HG02970 (cell line): ENCODE results near the gene POU5F1.
"Not testable (repeated sequence)": the region's sequence is repeated elsewhere in the genome, so short reads cannot be mapped to it uniquely, and the experiment has no call there.

Experiments
- ATAC-seq: cut with Tn5 transposase; IDR thresholded peaks from one replicate; pipeline ENCODE4 v1.9.1; 2021; ENCODE audit warnings: mild to moderate bottlenecking, moderate library complexity, moderate number of reproducible peaks; ENCODE audit not compliant: unreplicated experiment, low FRiP score

The POU5F1 gene

GRCh38 chr6:31170600-31170881, at the start of gene POU5F1:
Gene POU5F1, minus strand, starts transcription at chr6:31170682. Its CDS starts 62 bp downstream, at chr6:31170620.
- ATAC-seq = no peak

DNA sequence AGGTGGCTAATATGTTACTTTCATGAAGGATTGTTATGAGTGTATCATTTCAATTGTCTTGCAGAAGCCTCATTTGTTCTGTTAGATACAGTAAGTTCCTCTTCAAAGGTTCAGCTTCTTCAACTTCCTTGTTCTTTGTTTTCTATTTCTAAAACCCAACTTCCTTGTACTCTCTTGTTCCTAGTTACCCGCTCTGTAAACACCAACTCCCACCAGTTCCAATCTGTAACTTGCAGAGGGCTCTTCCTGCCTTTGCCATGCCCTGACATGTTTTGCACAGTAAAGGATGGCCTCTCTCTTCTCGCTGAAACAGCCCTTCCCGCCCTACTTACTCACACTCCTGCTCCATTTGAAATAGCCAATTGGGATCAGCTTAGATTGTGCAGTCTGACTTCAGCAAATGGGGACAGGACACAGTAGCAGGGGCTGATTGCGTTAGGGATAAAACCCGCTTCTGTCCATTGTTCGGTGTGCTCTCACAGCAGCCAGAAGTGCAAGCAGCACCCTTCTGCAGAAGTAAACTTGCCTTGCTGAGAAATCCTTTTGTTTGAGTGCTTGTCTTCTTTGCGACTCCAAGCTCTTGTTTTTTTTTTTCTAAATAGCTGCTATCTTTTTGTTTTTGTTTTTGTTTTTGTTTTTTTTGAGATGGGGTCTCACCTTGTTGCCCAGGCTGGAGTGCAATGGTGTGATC, 45.9 kb upstream of the POU5F1 start:
- no peak for ATAC-seq

DNA sequence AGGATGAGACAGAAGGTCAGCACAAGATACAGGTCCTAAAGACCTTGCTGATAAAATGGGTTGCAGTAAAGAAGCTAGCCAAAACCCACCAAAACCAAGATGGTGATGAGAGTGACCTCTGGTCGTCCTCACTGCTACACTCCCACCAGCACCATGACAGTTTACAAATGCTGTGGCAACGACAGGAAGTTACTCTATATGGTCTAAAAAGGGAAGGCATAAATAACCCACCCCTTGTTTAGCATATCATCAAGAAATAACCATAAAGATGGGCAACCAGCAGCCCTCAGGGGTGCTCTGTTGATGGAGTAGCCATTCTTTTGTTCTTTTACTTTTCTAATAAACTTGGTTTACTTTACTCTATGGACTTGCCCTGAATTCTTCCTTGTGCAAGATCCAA, 44.7 kb upstream of the POU5F1 start:
- ATAC-seq = not testable (repeated sequence)

DNA sequence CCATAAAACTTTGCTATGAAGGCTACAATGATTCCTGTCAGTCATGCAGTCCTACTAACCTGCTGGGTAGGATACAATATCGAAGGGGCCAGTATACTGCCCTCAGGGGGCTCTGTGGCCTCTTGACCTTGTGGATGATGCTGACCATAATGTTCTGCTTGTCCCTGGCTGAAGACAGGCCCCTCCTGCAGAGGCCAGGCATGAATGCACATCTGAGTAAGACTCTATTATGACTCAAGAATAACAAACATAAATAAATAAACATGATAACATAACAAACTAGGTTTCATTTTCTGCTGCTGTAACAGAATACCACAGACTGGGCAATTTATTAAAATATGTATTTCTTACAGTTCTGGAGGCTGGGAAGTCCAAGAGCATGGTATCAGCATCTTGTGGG, 44.0 kb upstream of the POU5F1 start:
- ATAC-seq = no peak

GRCh38 chr6:31210741-31211532, 40.5 kb upstream of the POU5F1 start:
- ATAC-seq = no peak

DNA sequence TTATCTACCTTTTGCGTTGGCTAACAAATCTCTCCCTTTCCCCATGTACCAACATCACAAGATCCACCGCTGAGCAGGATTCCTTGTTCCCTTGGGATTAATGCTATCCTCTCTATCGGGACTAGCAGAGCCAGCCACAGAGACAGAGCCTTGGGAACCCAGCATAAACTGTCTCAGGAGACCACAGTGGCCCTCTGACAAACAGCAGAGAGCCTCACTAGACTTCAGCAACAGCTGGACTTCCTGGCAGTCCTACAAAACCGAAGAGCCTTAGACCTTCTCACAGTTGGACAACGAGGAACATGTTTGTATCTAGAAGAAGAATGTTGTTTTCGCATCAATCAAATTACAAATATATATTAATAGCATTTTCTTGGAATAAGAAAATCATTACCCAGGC, 39.6 kb upstream of the POU5F1 start:
- no peak for ATAC-seq

DNA sequence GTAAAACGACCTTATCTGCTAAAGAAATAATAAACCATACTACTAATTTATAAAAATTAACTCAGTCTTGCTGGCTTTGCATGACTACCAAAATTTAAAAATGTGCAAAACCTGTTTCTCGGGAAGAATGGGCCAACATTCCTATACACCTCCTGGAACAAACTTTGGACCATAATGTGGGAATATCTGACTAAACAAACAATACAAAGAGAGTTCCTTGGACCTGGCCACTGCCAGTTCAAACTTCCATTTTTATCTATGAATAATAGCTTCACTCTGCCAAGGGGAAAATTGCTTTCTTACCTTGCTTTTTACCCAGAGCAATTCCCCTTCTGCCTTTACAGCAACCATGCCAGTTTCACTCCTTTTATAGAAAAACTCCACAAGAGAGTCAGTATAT, 38.7 kb upstream of the POU5F1 start:
- ATAC-seq = no peak

DNA sequence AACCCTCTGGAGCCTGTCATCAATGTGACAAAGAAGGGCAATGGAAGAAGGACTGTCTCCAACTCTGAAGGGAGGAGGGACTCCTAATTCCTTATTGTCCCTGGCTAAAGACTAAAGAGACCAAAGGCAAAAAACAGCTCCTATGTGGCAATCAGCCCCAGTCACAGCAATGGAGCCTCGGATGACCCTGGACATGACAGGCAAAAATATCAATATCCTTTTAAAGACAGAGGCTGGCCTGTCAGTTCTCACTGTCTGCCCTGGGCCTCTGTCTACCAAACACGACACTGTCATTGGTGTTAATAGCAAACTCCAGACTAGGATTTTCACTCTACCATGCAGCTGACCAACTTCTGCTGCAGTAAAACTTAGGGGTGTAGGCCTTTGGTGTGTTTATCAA, 38.0 kb upstream of the POU5F1 start:
- ATAC-seq = no peak

DNA sequence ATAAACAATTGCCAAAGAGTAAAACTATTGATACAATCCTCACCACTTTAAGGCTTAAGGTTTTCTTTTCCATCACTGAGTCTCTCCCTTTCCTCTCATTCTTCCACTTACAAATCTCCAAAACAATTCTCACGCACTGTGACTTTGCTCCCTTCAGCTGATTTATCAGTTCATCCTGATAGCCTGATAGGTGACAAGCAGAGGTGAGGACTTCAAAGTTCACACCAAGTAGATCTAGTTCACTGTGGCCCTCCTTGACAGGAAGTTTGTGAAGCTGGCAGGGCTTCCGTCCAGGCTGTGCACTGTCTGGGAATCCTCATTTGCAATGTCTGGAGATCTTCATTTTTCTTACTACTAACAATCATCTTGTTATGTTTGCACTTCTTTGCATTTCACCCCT, 35.2 kb upstream of the POU5F1 start:
- ATAC-seq = no peak

- no peak for ATAC-seq
These were observed 34.3 kb upstream of the POU5F1 start for GRCh38 chr6:31204751-31205145.

DNA sequence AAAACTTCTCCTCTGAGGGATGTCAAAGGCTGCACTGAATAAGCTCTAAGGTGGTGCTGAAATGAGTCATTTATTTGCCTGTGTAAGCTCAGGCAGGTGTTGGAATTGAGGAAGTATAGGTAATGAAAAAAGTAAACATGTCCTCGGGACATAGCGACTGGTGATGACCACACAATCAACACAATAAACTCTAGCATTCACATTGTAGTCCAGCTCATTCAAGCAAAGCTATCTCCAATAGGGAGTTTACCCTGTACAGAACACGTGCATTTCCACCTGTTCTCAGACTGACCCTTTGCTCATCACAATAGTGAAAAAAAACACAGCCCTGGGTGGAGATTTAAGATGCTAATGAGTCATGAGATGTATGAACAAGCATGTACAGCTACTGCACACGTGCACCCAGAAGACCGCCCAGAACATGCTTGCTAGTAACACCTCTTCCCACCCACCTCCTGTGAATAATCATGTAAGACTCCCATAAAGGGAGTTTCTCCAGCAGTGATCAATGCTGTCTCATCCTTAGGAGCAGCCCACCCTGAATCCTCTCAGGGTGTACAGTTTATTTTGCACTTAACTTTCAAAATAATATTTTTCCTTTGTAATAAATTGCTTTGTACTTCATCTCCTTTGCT, 33.0 kb upstream of the POU5F1 start:
- ATAC-seq = peak; percentile 62

DNA sequence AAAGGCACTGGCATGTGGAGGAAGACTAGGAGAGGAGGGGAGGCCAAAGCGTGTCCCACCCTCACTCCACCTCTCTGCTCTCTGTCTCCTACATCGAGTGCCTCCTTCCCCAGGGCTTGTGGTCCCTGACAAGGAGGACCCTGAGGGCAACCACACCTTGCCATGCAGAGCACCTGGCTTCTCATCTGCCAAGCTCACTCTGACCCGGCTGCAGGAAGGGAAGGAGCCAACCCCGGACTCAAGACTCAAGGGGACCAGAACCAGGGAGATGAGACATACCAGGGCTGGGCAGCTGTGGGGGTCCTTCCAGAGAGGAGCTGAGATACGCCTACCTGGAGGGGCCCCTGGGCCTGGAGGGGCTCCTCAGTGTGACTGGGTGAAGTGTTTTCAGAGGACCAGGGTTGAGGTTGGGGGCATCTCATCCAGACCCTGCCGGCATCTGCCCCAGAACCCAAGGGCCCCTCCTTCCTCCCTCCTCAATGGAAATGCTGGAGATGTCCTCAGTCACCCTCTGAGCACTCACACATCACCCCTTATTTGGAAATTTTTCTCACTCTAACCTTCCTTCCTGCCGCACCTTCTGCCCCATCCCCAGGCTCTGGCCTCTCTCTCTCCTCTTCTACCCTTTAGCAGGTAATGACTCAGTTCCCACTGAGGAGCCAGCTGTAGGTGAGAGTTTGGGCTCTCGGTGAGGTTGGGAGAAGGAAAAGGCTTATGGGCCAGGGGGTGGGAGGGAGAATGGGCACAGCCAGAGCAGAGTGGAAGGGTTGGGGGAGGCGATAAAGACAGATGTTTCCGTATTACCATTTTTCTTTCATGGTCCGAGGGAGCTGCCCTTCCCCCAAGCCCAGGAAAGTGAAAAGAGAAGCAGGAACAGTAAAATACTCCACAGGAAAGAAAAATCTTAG, 32.0 kb upstream of the POU5F1 start:
- ATAC-seq = no peak

DNA sequence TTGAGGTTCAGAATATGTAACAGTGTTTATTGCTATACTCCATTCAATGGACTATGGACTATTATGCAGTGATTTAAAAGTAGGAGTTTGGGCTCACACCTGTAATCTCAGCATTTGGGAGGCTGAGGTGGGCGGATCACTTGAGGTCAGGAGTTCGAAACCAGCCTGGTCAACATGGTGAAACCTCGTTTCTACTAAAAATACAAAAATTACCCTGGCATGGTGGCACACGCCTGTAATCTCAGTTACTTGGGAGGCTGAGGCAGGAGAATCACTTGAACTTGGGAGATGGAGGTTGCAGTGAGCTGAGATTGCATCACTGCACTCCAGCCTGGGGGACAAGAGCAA, 28.6 kb upstream of the POU5F1 start:
- not testable (repeated sequence) for ATAC-seq

DNA sequence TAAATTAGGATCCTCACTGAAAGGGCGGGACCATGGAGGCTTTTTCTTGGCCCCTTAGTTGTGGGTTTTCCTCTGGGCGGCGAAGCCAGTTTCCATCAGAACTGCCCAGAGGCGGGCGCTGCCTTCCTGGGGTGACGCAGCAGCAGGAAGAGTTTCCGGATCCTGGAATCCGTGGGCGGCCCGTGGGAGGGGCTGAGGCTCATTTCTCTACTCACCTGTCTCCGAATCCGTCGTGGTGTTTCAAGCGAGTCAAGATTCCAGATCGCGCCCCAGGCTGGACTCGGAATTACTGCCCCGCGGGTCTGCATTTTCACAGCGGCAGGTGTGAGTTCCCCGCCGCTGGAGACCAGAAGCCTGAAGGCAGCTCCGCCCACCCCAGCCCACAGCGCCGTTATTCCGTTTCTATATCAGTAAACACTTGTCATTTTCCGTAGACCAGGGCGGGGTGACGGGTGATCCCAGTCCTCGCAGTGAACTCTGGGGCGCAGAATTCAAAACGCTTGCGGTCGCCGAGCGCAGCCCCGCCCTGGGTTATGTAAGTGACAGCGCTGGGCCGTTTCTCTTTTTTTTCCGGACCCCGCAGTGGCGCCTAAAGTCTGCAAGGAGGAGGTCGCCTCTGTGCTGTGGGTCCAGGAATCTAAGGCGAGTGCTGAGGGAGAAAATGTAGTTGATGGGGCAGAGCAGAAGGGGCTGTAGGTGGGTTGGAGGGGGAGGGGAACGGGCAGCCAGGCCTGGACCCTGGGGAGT, 27.2 kb upstream of the POU5F1 start:
- peak; percentile 64 for ATAC-seq

- not testable (repeated sequence) for ATAC-seq
These were observed 26.0 kb upstream of the POU5F1 start for GRCh38 chr6:31196251-31197022.

DNA sequence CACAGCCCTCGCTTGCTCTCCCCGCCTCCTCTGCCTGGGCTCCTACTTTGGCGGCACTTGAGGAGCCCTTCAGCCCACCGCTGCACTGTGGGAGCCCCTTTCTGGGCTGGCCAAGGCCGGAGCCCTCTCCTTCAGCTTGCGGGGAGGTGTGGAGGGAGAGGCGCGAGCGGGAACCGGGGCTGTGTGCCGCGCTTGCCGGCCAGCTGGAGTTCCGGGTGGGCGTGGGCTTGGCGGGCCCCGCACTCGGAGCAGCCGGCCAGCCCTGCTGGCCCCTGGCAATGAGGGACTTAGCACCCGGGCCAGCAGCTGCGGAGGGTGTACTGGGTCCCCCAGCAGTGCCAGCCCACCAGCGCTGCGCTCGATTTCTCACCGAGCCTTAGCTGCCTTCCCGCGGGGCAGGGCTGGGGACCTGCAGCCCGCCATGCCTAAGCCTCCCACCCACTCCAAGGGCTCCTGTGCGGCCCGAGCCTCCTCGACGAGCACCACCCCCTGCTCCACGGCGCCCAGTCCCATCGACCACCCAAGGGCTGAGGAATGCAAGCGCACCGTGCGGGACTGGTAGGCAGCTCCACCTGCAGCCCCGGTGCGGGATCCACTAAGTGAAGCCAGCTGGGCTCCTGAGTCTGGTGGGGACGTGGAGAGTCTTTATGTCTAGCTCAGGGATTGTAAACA, 25.0 kb upstream of the POU5F1 start:
- ATAC-seq = not testable (repeated sequence)

GRCh38 chr6:31194061-31194834, 23.8 kb upstream of the POU5F1 start:
- no peak for ATAC-seq

DNA sequence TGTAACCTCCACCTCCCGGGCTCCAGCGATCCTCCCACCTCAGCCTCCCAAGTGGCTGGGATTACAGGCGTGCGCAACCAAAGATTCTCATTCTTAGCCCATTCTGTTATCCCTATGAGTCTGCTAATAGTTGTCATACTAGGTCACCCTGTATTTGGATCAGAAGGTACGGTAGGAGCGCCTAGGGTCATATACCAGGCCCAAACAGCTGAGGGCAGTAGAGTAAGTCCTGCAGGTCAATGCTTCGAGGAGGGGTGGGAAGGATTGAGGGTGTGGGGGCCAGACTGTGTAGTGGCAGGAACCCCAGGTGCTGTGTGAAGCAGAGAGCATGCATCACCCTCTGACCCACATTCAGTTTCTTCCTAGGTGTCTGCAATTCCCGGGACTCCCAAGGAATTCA, 22.7 kb upstream of the POU5F1 start:
- ATAC-seq = no peak
